GM19438 (cell line): ENCODE measurements around the gene C2CD2L.
"Not testable (repeated sequence)": the region's sequence is repeated elsewhere in the genome, so short reads cannot be mapped to it uniquely, and the experiment has no call there.

ENCODE experiments used
- ATAC-seq: cut with Tn5 transposase; IDR thresholded peaks from one replicate; pipeline ENCODE4 v1.9.1; 2021; ENCODE audit warnings: low read depth; ENCODE audit not compliant: unreplicated experiment

Gene C2CD2L

GRCh38 chr11:119092880-119093842, 14.0 kb upstream of the C2CD2L start:
- no peak for ATAC-seq

DNA sequence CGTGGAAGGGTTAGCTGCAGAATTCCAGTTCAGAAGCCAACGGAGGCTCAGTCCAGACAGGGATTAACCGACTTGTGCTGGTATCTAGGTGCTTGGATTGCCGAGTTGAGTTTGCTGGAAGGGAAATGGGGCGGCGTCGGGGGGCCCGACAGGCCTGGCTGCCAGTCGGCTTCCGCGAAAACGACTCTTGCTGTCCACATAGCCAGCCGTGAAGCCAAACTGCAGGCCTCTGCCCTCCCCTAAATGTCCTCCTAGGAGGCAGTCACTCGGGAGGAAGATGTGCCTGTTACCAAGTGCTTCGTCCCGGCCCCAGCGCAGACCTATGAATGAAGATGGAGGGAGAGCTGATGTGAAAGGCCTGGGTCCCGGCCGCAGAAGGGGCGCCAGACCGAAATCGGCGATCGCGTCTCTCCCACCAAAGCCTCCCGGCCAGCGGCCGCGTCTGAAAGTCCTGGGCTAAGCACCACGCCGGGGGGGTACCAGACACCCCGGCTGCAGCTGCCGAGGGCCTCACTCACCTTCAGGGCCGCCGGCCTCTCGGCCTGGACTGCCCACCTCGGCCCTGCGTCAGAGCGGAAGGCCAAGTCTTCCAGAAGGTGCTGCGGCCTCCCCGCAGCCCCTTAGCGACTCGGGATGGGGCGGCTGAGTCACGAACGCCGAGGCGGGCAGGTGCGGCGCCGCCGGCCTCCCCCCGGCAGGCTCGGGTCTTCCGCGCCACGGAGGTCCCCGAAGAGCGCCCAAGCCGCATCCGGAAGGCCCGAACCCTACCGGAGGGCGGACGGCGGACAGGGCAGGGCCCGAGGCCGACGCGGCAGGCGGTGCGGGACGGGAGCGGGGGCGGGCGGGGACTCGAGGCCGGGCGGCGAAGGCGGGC, 13.0 kb upstream of the C2CD2L start:
- no peak for ATAC-seq

DNA sequence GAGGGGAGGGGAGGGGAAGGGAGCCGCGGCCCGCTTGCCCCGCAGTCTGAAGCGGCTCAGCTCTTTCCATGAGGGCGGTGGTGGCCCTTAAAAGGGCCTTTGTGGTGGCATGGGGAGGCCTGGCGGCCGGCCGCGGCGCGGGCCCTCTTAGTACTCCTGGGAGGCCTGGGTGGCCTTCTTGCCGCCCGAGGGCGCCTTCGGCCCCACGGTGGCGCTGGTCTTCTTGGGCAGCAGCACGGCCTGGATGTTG, 12.4 kb upstream of the C2CD2L start:
- ATAC-seq: peak; percentile 32

- ATAC-seq: peak; percentile 78
Observed at GRCh38 chr11:119095066-119095880, 11.9 kb upstream of the C2CD2L start.

- no peak for ATAC-seq
Observed at GRCh38 chr11:119099711-119100110, 7.4 kb upstream of the C2CD2L start.

GRCh38 chr11:119100246-119100970, 6.7 kb upstream of the C2CD2L start:
- ATAC-seq: no peak

DNA sequence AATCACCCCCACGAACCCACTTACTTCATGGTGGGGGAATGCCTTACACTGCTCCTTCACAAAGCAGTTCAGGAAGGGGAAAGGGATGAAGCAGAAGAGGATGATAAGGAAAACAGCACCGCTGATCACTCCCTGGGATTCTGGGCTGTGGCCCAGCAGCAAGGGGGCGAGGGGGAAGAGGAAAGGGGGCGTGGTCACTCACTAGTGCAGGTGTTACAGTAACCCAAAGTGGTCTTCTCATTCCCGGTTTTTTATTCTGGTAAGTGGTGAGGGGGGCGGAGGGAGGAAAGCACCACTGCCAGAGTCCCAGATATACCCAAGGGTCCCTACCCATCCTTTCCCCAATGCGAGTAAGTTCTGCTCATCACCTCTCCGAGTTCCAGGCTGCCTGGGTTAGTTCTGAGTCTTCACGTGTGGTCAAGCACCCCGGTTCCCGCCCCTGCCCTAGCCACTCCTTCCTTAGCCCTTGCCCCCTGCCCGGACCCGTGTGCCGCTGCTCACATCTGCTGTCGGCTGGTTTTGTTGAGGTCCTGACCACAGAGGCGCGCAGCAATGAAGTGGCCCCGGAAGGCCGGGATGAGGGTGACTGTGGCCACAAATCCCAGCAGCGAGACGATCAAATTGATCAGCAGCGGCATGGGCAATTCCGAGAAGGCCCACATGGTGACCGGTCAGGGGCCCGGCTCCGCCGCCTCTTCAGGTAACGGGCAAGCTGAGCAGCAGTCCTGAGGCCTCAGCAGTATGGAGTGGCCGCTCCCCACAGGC, 6.0 kb upstream of the C2CD2L start:
- peak; percentile 14 for ATAC-seq

GRCh38 chr11:119101759-119102423, 5.3 kb upstream of the C2CD2L start, which contains the start of gene DPAGT1:
TSS of gene DPAGT1 (minus strand) at chr11:119101853. CDS start at chr11:119101655, 198 bp downstream.
- peak; percentile 63 for ATAC-seq

- ATAC-seq: not testable (repeated sequence)
Observed at GRCh38 chr11:119103161-119103664, 3.9 kb upstream of the C2CD2L start.

GRCh38 chr11:119103793-119104192, 3.4 kb upstream of the C2CD2L start:
- ATAC-seq: no peak

DNA sequence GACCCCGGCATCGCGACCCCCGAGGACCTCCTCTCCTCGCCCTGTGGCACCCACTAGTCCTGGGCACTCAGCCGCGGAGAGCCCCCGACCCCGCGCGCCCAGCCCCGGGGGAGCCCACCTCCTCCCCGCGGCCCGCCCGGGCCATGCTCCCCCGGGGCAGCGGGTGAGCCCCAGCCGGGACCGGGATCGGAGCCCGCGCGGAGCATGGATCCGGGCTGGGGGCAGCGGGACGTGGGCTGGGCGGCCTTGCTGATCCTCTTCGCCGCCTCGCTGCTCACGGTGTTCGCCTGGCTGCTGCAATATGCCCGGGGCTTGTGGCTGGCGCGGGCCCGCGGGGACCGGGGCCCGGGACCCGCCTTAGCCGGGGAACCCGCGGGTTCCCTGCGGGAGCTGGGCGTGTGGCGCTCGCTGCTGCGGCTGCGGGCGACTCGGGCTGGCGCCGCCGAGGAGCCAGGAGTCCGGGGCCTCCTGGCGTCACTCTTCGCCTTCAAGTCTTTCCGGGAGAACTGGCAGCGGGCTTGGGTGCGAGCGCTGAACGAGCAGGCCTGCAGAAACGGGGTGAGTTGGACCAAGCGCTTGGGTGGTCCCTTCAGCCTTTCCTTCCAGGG, 498 bp downstream of the C2CD2L start:
- ATAC-seq: peak; percentile 10

- ATAC-seq: no peak
Observed at GRCh38 chr11:119108146-119108856, 1.2 kb downstream of the C2CD2L start.

GRCh38 chr11:119108857-119109221, 1.7 kb downstream of the C2CD2L start:
- no peak for ATAC-seq

DNA sequence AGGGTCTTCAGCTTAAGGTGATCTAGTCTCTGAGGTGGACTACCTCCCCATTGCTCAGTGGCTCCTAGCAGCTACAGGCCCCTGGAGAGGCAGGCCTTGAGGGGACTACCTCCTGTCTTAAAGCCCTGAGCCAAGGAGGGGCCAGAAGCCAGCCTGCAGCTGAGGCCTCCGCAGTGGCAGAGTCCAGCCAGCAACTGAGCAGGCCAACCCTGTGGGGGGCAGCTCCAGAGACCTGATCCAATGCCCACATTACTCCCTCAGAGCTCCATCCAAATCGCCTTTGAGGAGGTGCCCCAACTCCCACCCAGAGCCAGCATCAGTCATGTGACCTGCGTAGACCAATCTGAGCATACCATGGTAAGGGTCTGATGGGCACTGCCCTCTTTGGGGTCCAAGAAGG, 2.7 kb downstream of the C2CD2L start:
- ATAC-seq: no peak

GRCh38 chr11:119110439-119110838, 3.3 kb downstream of the C2CD2L start:
- ATAC-seq: no peak

GRCh38 chr11:119111361-119111925, 4.3 kb downstream of the C2CD2L start:
- no peak for ATAC-seq

- ATAC-seq: no peak
Observed at GRCh38 chr11:119112314-119113020, 5.3 kb downstream of the C2CD2L start.
